ENCODE measurements around the gene ZNF19.
"Not testable (repeated sequence)": the region's sequence is repeated elsewhere in the genome, so short reads cannot be mapped to it uniquely, and the experiment has no call there.

Gene ZNF19

DNA sequence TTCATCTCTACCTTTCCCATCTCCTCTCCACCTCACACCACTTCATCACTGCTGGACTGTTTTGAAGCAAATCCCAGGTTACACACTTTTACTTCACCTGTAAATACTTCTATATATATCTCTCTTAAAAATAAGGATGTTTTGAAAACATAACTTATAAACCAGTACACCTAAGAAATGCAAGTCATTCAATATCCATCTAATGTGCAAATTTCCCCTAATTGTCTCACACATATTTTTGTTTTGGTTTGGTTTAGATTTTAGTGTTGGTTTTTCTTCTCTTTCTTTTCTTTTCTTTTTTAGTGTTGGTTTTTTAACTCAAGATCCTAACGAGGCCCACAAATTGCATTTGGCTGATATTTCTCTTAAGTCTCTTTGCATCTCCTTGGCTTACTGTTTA is 17.9 kb upstream of the ZNF19 start:
- TF ChIP-seq, protein P1, sequence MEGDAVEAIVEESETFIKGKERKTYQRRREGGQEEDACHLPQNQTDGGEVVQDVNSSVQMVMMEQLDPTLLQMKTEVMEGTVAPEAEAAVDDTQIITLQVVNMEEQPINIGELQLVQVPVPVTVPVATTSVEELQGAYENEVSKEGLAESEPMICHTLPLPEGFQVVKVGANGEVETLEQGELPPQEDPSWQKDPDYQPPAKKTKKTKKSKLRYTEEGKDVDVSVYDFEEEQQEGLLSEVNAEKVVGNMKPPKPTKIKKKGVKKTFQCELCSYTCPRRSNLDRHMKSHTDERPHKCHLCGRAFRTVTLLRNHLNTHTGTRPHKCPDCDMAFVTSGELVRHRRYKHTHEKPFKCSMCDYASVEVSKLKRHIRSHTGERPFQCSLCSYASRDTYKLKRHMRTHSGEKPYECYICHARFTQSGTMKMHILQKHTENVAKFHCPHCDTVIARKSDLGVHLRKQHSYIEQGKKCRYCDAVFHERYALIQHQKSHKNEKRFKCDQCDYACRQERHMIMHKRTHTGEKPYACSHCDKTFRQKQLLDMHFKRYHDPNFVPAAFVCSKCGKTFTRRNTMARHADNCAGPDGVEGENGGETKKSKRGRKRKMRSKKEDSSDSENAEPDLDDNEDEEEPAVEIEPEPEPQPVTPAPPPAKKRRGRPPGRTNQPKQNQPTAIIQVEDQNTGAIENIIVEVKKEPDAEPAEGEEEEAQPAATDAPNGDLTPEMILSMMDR (IDR thresholded peaks at IDR 0.05; ENCODE audit: control insufficient read depth, insufficient read depth, low read depth, low read length, missing control alignments): no peak
- DNase-seq (ENCODE audit: low read depth): no peak
- H3K4me3 ChIP-seq (ENCODE audit: control insufficient read depth, low read depth, low read length): no peak overlapping the region

DNA sequence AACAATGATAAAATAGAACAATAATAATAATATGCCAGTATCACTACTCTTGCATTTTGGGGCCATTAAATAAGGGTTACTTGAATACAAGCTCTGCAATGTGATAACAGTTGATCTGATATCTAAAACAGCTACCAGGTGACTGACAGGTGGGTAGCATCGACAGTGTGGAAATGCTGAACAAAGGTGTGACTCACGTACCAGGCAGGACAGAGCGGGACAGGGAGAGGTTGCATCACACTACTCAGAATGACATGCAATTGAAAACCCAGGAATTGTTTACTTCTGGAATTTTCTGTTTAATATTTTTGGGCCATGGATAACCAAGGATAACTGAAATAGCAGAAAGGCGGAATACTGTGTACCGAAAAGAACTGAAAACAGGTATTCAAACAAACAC is 15.8 kb upstream of the ZNF19 start:
- no peak for DNase-seq (ENCODE audit: low read depth)
- H3K4me3 ChIP-seq (ENCODE audit: control insufficient read depth, low read depth, low read length): no peak overlapping the region
- TF ChIP-seq, protein P1 (IDR thresholded peaks at IDR 0.05; ENCODE audit: control insufficient read depth, insufficient read depth, low read depth, low read length, missing control alignments): no peak

DNA sequence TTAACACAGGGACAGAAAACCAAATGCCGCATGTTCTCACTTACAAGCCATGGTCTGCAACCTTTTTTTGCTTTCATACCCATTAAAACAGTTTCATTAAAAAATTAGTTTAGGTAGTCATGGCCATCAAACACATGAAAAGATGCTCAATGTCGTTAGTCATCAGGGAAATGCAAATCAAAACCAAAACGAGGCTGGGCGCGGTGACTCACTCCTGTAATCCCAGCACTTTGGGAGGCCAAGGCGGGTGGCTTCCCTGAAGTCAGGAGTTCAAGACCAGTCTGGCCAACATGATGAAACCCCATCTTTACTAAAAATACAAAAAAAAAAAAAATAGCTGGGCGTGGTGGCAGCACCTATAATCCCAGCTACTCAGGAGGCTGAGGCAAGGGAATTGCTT is 14.9 kb upstream of the ZNF19 start:
- not testable (repeated sequence) for H3K4me3 ChIP-seq (ENCODE audit: control insufficient read depth, low read depth, low read length); DNase-seq (ENCODE audit: low read depth)

DNA sequence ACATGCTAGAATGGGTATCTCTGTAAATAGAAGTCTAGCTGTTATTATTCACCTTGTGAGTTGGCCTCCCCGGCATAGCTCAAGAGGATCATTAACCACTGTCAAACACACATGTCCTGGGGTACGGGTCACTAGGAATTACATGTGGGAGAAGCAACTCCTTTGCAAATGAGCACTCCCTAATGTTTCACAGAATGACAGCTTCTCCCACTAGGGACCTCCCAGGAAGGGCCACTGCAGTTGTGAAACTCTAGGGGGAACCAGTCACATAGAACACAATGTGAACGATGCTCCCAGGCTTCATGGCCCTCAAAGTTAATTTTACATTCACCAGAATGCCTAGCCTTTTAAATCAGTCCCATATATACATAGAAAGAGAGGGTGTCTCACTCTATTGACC is 12.4 kb upstream of the ZNF19 start:
- TF ChIP-seq, protein P1 (IDR thresholded peaks at IDR 0.05; ENCODE audit: control insufficient read depth, insufficient read depth, low read depth, low read length, missing control alignments): peak; percentile 4
- H3K4me3 ChIP-seq (ENCODE audit: control insufficient read depth, low read depth, low read length): no peak overlapping the region
- no peak for DNase-seq (ENCODE audit: low read depth)

DNA sequence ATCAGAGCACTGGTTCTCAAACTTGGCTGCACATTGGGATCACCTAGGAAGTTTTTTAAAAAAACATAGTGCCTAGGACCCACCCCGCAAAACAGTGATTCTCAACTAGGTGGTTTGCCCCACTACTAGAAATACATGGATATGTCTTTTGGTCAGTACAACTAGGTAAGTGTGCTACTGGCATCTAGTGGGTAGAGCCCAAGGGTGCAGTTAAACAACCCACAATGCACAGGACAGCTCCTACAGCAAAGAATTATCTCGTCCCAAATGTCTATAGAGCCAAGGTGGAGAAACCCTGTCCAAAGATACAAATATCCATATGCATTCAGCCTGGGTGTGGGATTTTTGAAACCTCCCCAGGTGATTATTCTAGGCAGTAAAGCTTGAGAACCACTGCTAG is 11.8 kb upstream of the ZNF19 start:
- TF ChIP-seq, protein P1 (IDR thresholded peaks at IDR 0.05; ENCODE audit: control insufficient read depth, insufficient read depth, low read depth, low read length, missing control alignments): no peak
- DNase-seq (ENCODE audit: low read depth): no peak
- no peak overlapping the region for H3K4me3 ChIP-seq (ENCODE audit: control insufficient read depth, low read depth, low read length)

DNA sequence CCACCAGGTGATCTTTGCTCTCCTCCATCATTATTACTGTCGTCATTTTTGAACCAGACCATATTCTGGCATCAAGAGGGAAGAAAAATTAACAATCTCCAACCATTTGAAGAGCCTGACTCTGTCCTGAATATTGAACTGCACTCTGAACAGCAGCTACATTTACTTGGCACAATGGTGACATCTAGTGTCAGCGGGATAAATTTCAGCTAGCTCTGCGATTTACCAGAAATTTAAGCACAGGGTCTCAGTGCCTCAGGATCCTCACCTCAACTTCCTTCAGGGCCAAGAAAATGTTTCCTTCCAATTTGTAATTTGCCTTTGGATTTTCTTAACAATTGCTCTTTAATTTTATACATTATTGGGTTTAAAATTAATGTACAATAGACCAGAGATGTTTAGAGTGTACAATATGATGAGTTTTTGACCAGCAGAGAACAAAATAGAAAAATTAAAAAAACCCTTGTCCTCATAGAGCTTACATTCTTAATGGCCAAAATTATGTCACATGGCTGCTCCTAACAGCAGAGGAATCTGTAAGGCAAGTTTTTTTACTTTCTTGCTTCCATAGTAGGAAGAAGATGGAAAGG is 10.7 kb upstream of the ZNF19 start:
- no peak overlapping the region for H3K4me3 ChIP-seq (ENCODE audit: control insufficient read depth, low read depth, low read length)
- no peak for DNase-seq (ENCODE audit: low read depth)
- TF ChIP-seq, protein P1 (IDR thresholded peaks at IDR 0.05; ENCODE audit: control insufficient read depth, insufficient read depth, low read depth, low read length, missing control alignments): peak; percentile 66

DNA sequence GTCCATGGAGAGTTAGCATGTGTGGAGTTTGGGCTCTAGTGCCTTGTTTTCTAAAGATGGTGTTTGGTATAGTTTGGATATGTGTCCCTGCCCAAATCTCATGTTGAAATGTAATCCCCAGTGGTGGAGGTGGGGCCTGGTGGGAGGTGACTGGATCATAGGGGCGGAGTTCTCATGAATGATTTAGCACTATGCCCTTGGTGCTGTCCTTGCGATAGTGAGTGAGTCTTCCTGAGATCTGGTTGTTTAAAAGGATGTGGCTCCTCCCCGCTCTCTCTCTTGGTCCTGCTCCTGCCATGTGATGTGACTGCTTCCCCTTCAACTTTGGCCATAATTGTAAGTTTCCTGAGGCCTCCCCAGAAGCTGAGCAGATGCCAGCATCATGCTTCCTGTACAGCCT is 8.9 kb upstream of the ZNF19 start:
- no peak overlapping the region for H3K4me3 ChIP-seq (ENCODE audit: control insufficient read depth, low read depth, low read length)
- TF ChIP-seq, protein P1 (IDR thresholded peaks at IDR 0.05; ENCODE audit: control insufficient read depth, insufficient read depth, low read depth, low read length, missing control alignments): no peak
- DNase-seq (ENCODE audit: low read depth): no peak

All from AG09309 (cell line).